Inflammatory macrophage treated with lipopolysaccharide for 4 hours (primary cell): ENCODE measurements around the gene IRF6.

ENCODE experiments used
- DNase-seq: peaks from one replicate; pipeline ENCODE4 v3.0.0-alpha.2; 2020

The IRF6 gene

DNA sequence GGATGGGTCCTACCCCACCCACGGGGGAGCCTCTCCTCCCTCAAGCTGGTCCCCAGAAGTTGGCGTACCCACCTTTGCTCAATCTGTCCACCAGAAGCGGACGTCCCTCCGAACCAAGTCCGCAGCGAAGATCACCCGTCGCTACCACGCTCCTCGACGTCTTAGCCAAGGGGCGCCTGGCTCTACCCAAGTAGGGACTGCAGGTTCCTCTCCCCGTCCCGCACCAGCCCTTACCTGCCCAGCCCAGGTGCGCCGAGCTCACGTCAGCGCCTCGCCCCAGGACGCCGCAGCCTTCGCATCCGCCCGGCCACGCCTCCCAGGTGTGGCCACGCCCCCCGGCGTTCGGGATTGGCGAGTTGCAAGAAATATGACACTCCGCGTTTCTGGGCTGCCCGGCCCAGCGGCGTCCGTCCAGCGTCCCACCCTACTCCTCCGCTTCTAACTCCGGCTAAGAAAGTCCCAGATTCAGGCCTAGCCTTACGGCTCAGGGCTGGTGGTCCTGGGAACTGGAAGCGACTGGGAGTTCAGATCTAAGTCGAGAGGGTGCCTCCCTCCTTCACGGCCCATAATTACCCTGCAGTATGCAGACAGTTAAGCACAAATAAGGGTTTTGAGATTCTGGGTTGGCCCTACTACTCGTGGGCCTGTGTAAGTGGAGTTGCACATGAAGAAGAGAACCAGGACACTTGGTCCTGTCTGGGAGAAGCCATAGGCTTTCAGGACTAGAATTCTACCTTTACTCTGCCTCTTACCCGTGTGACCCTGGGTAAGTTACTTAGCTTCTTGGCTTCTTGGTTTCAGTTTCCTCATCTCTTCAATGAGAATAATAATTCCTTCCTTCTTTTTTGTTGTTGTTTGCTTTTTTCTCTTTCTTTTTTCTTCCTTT lies at the start of gene IRF6:
TSS of gene IRF6 (minus strand) at position 268 of the 886 bp plus-strand sequence. CDS start 4,729 bp downstream, outside the sequence.
- DNase-seq, result peak; percentile 81

DNA sequence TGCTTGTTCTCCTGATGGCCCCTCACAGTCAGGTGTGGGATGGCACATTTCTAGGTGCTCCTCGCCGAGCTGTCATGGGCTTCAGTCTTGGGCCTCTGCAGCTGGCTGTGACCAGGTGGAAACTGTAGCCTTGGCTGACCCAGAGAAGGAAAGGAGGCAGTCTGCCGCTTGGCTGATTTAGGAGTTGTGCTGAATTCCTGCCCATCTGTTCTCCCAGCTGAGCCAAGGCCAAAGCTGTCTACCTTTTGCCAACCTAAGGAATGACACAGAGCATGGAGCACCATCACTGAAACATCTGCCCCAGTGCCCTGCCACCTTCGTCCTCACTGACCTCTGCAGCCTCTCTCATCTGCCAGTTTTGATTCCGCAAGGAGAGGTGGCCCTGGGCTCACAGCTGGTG lies 49.7 kb upstream of the IRF6 start:
- DNase-seq, result no peak

DNA sequence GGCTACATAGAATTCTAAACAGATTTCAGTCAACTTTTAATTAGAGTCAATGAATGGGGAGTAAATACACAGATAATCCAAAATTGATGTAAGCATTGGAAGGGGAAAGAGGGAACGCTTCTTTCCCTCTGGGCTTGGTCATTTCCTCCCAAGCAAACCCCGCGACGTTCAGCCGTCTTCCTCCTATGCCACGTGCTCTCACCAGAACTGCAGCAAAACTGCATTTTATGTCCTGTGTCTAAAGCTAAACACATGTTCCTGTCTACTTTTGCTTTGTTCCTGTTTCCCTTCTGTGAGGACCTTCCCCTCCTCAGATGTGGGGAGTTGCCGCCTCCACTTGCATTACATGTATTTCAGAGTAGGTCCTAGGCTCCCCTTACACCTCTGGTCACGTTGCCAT lies 49.1 kb upstream of the IRF6 start:
- DNase-seq, result peak; percentile 8

DNA sequence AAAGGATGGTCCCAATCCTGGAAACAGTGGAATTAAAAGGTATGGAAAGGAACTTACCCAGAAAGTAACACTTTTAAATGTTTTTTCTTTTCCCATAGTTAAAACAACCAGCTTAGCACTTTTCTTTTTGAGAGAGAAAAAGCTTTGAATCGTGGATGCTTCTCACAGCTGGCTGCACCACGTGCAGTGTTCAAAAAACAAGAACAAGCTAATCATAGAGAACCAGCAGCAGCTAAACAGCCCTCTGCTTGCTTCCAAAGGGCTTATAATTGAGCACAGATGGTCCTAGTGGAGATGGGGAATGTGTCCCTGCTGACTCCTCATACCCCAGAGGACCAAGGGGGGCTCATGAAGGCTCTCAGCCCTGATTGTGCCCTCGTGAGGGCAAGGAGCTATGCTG lies 48.3 kb upstream of the IRF6 start:
- no peak for DNase-seq

DNA sequence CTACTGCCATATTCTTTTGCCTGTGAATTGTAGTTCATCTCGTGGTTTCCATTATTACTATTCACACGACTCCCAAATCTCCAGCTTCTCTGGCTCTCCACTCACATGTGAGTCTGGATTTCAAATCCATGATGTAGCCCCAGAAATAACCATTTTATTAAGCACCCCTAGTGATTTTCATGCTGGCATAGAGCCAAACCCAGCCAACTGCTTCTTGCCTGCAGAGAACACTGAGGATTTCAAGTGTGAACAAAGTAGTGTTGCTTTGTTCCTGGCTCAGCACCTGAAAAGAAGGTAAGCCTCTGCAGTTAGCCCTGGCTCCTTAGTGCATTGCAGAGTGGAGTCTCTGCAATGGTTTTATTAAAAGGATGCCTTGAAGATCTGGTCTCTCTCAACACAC lies 47.7 kb upstream of the IRF6 start:
- no peak for DNase-seq

DNA sequence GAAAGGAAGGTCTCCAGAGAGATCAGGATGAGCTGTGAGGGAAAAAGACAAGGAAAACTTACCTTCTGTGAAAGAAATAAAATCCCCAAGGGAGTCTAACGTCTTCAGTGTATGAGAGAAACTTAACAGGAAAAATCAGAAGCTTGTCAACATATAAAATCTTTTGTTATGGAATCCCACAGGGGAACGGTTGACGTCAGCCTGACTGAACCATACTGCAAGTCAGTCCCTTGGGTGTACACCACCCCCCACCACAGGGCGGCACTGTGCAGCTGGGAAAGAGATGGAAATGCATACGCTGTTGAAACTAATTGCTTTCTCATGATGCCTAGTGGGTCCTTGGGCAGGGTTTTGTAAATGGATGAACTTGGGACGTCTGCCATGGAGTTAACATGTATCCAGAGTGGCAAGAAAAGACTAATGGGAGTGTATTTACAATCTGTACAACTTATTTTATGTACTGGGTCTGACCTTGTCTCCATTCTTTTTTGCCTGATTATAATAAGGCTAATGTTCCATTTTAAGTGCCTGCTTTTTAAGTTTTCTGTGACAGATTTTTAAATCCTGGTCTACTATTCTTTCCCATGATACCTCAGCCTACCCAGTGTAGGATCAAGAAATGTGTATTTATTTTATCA lies 44.5 kb upstream of the IRF6 start:
- peak; percentile 20 for DNase-seq

DNA sequence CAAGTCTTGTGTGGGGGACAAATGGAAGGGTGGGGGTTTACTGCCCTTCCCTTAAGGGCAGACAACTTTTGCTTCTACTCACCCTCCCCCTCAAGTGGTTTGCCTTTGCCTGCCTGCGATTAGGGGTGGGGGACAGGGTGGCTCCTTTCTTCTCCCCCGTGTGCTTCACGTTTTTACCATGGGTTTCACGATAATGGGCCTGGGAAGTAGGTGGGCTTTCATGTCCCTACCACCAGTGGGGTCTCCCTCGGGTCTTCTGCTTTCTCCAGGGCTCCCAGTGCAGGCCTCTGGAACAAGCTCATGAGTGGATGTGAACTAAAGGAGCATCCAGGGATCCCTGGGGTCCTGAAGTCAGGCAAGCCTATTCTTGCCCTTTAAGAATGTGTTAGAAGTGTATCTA lies 43.4 kb upstream of the IRF6 start:
- DNase-seq, result no peak

DNA sequence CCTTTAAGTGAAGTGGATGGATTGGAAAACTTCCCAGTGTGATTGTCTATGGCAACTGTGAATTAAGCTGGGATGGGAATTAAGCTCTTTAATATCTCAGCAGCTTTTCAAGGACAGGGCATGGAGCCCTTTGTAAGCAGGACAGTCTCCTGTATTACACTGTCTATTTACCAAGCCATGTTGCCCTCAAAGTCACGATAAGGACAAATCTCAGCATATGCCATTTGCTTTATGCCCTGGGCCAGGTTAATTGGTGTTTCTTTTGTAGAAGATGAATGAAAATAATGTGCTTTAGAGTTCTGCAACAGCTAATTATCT lies 39.4 kb upstream of the IRF6 start:
- DNase-seq, result no peak

DNA sequence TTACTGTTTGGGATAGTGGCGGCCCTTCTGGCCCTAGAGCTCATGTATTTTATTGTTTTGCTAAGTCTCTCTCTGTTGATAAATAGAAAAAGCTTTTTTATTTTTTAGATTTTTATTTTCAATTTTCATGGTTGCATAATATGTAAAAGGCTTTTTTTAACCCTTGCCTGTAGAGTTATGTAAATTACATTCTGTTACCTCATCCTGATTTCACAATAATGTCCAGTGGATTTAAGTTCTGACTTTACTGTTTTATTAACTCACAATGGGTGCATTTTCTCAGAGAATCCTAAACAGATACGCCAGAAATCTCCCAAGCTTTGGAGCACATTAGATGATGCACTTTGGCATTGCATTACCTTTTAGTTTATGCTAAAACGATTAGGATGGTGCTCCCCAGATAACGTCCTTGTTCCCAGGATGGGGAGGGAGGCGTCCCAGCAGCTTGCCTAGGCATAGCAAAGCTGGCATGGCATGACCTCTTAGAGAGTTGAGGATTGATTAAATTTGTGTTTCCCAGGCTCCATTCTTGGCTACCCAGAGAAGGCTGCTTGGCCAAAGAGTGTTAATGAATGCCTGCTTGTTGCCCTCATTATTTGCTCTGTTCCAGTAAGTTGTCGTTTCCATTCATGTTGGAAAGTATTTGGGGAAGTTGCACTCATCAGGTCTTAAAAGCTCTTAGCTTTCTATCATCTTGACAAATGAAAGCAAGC lies 38.9 kb upstream of the IRF6 start:
- DNase-seq, result no peak

DNA sequence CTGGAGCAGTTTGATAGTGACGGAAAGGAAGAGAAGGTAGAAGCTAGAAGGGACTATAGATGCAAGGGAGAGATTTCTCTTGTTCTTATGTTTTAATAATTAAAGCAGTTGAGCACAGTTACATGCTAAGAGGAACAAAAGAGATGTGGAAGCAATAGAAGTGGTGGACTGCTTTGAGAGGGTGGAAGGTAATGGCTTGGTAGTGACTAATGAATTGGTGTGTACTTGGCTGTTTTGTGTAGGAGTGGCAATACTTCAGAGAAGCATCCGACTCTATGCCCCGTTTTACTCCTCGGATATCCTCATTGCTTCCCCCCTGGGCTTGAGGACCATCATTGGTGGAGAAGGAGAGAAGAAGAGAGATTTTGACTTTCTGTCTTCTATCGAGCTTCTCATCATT lies 34.7 kb upstream of the IRF6 start:
- no peak for DNase-seq

DNA sequence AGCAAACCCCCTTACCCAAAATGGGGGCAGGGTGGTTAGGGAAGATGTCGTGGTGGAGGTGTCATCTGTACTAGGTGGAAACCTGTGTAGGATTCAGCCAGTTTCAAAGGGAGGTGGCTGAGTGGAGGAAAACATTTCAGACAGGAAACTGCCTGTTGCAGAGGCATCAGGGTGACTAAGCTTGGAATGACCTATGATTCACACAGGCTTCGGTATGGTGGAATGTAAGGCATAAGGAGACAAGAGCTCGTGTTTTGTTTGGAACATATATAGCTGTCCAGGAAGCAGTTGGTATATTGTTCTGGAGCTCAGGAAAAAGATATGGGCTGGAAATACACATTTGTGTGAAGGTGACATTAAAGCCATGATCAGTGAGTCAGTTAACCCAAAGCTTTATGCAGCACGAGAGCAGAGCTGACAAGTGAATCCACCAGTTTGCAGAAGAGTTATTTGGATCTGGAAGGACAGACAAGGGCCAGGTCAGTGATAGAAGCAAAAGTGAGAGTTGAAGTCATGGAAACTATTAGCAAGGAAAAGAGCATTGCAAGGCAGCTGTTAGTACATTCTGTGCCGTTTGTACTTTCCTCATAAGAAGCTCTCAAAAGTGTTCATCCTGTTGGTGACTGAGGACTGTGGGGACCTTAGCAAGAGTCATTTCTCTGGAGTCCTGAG lies 34.1 kb upstream of the IRF6 start:
- DNase-seq, result peak; percentile 68

DNA sequence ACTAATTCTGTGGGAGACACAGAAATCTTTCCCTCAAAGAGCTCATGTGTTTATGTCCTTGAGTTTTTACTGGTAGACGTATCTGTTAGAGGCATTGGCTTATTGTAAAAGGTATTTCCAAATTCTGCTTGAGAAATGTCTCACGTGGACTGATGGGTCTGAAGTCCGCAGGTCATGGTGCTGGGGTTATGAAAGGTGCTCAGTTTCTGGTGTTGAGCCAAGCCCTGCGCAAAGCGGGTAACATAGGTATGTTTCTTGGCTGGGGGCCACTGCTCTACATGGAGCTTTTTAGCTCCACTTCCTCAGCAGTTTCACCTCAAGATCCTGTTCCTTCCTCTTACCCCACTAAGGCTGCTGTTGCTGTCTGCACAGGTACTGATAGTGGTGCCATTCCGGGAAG lies 32.6 kb upstream of the IRF6 start:
- no peak for DNase-seq

DNA sequence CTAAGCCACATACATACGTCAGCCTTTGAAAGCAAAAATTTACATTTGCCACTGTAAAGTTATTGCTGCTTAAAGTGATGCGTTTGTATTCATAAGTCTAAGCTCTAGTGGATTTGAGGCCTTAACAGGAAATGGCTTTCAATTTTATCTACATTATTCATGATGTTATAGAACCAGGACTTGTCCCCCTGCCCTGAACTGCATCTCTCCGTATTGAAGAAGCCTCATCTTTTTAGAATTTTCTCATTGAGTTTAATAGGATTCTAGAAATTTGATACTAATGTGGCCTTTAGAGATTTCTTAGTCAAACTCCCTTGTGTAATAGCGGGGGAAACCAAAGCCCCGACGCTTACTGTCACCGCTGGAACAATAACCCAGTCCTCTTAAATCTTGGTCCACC lies 31.7 kb upstream of the IRF6 start:
- no peak for DNase-seq

DNA sequence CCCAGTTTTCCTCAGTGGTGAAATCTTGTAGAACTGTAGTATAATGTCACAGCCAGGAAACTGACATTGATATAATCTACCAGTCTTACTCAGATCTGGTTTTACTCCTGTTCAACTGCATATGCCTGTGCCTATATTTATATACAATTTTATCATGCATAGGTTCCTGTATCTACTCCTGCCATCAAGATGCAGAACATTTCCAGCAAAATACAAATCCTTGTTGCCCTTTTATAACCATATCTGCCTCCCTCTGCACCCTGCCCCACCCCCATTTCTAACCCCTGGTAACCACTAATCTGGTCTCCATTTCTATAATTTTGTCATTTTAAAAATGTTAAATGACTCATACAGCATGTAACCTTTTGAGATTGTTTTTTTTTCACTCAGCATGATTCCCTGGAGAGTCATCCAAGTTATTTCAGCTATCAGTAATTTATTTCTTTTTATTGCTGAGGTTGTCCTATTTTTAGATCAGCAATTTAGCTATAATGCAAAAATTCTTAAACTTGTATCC lies 29.9 kb upstream of the IRF6 start:
- DNase-seq, result no peak

DNA sequence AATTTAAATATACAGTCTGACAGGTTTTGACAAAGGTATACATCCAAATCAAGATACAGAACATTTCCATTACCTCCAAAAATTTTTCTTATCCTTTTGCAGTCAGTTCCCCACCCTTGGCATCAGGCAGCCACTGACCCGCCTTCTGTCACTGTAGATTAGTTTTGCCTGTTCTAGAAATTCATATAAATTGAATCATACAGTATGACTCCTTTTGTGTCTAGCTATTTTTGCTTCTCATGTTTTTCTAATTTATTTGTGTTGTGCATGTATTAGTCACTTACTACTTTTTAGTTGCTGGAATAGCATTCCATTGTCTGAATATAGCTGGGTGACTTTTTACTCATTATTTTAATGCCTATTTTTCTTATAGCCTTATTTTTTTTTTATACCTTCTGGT lies 25.7 kb upstream of the IRF6 start:
- no peak for DNase-seq

DNA sequence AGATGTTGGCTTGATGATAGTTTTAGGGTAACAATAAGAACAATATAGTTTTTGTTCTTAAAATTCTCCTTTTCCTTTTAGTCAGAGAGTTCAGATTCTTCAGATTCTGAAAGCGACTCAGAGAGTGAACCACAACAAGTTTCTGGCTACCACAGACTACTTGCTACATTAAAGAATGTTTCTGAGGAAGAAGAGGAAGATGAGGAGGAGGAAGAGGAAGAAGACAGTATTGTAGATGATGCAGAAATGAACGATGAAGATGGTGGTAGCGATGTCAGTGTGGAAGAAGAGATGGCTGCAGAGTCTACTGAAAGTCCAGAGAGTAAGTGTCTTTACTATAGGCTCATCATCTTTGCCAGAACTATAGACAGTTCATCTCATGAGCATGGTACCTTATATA lies 24.8 kb upstream of the IRF6 start:
- no peak for DNase-seq

DNA sequence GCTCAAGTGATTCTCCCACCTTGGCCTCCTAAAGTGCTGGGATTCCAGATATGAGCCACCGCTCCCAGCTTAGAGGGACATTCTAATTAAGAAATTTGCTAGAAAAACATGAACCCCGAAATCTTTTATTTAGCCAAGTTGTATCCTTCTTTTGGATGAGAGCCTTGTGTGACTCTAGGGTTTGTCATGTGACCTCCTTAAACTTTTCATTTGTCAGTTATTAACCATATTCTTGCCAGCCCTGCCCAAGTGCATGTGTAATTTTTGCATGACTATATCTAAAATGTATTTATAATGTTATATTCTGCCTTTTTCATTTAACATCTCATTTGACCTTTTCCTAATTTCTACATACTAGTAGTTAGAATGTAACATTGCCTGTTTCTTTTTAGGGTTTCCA lies 23.8 kb upstream of the IRF6 start:
- DNase-seq, result no peak

DNA sequence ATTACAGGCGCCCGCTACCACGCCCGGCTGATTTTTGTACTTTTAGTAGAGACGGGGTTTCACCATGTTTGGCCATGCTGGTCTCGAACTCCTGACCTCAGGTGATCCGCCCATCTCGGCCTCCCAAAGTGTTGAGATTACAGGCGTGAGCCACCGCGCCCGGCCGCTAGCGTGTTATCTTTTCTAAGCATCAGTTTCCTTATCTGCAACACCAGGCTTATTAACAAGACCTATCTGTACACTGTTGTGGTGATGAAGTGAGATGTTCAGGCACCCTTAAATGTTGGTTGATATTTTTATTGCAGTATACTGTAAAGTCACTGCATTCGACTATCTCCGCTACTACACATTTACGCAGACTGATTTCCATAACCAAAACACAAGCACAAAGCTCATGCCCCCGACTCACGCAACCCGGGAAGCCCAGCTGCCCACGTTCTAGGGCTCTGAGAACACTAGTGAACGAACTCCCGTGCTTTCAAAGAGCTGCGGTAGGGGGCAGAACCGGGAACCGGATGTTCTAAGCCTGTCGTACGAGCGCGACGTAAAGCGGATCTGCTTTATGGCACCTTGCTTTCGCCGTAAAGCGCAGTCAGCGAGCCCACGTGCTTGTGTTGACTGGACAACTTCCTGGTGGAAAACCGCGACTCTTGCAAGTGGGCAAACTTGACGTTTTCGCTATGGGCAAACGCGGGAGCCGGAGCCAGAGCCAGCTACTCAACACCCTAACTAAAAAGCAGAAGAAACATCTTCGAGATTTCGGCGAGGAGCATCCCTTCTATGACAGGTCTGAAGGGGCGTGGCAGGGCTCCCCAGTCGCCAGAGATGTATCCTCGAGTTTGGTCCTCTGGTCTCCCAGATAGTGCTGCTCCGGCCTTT lies 21.7 kb upstream of the IRF6 start, which contains the start of gene UTP25:
TSS of gene UTP25 (plus strand) at position 589 of the 879 bp plus-strand sequence. CDS start at position 681, 92 bp downstream.
- DNase-seq, result peak; percentile 99

DNA sequence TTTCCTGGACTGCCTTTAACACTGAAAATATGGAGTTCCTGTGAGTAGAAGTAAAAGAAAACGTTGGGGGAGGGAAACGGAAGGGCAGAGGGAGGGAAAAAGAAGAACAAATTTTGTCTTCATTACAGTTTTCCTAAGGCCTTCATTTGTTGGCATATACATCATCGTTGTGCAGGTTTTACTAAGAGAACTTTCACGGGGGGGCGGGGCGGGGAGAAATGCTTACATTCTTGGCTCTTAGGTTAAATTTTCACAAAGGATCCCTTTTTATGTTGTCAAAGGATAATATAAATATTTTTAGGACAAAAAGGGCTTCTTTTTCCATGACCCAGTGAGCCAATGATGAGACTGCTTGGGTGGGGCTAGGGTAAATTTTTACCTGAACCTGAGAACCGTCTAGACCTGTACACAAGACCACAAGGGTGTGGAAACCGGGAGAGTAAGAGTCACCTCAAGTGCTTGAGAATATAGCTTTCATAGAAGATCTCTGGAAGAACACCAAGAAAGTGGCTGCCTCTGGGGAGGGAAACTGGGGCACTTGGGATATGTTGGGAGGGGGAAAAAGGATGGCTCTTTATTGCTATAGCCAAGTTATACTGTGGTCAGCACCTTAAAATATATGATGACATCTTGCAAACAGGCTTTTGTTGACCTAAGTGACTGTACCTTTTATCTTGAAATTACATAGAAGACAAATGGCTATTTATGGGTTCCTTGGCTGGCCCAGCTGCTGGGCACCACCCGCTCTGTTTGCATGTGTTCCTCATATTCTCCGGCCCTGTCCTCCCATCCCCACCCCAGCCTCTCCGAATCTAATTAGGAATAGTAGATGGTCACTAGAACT lies 19.9 kb upstream of the IRF6 start:
- no peak for DNase-seq

DNA sequence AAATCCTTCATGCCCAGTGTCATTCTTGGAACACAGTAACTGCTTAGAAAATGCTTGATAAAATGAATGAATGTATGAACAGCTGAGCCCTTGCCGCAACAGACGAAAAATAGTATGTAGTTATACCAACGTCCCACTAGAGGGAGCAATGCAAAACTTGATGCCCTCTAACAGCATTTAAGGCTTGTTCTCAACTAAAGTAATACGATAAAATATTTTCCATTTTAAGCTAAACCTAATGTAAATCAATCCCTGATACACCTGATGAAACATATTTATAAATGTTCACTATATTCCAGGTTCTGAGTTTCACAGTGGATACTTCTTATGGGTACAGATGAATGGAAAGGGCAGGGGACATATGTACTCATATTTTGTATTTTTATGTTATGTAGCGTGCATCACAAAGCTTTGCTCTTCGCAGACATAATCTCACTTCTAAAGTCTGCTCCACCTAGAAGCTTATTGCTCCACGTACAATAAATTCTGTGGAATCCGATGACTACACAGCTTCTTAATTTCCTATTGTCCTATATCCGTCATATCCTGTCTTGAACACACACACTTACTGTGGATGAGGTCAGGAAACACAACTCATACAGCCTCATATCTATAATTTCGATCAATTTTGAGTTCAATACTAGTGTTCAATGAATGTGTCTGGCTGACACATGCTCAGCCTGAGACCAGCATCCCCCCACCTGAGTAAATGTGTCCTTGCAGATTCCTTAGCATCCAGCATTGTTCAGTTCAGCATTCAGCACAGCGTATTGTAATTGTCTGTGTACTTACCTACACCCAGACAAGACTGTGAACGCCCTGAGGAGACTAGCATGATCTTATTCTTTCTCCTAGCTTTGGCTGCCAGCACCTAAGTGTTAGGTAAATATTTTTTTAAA lies 17.4 kb upstream of the IRF6 start:
- peak; percentile 34 for DNase-seq
